Measurements from ENCODE around the gene PEX11G.

DNA sequence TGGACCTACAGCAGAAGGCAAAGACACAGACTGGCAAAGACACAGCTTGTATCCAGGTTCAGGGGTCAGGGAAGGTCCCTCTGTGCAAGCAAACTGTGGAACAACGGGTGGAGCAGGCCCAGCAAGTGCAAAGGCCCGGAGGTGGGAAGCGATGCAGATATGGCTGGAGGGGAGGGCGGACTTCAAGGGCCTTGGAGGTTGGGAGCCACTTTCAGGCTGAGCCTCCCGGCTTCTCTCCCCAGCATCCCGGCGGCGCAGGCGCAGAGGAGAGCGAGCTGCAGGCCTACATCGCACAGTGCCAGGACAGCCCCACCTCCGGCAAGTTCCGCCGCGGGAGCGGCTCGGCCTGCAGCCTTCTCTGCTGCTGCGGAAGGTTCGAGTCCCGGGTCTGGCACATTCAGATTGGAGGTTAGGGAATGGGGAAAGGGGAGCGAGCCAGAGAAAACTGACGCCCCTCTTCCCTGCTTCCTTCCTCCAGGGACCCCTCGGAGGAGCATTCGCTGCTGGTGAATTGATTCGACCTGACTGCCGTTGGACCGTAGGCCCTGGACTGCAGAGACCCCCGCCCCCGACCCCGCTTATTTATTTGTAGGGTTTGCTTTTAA lies 44.5 kb upstream of the PEX11G start:
- TF ChIP-seq POLR2A (IDR thresholded peaks at IDR 0.05; ENCODE audit: control extremely low read depth in 1 of 2, low read depth in 2 of 2, low read length in 2 of 2) = no peak; a peak in 1 of 3 replicates
- no peak for TF ChIP-seq CHD2 (IDR thresholded peaks at IDR 0.05; ENCODE audit: low read length)
- no peak for TF ChIP-seq PHF8 (conservative IDR thresholded peaks at IDR 0.05; ENCODE audit: low read depth, low read length)
- TF ChIP-seq BACH1 (IDR thresholded peaks at IDR 0.05; ENCODE audit: low read length) = no peak
- TF ChIP-seq, protein P1, sequence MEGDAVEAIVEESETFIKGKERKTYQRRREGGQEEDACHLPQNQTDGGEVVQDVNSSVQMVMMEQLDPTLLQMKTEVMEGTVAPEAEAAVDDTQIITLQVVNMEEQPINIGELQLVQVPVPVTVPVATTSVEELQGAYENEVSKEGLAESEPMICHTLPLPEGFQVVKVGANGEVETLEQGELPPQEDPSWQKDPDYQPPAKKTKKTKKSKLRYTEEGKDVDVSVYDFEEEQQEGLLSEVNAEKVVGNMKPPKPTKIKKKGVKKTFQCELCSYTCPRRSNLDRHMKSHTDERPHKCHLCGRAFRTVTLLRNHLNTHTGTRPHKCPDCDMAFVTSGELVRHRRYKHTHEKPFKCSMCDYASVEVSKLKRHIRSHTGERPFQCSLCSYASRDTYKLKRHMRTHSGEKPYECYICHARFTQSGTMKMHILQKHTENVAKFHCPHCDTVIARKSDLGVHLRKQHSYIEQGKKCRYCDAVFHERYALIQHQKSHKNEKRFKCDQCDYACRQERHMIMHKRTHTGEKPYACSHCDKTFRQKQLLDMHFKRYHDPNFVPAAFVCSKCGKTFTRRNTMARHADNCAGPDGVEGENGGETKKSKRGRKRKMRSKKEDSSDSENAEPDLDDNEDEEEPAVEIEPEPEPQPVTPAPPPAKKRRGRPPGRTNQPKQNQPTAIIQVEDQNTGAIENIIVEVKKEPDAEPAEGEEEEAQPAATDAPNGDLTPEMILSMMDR (IDR thresholded peaks at IDR 0.05; ENCODE audit: control extremely low read depth in 1 of 3, insufficient read depth in 1 of 3, low read depth in 1 of 3, low read length in 3 of 3) = no peak
- no peak for TF ChIP-seq KDM5A (IDR thresholded peaks at IDR 0.05; ENCODE audit: low read length)
- TF ChIP-seq, protein P2, sequence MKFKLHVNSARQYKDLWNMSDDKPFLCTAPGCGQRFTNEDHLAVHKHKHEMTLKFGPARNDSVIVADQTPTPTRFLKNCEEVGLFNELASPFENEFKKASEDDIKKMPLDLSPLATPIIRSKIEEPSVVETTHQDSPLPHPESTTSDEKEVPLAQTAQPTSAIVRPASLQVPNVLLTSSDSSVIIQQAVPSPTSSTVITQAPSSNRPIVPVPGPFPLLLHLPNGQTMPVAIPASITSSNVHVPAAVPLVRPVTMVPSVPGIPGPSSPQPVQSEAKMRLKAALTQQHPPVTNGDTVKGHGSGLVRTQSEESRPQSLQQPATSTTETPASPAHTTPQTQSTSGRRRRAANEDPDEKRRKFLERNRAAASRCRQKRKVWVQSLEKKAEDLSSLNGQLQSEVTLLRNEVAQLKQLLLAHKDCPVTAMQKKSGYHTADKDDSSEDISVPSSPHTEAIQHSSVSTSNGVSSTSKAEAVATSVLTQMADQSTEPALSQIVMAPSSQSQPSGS (IDR thresholded peaks at IDR 0.05; ENCODE audit: low read length) = no peak
- TF ChIP-seq RFX5 (IDR thresholded peaks at IDR 0.05; ENCODE audit: borderline replicate concordance, low read depth, low read length) = no peak
